Measurements from ENCODE around the gene SLC26A8.

Gene SLC26A8

DNA sequence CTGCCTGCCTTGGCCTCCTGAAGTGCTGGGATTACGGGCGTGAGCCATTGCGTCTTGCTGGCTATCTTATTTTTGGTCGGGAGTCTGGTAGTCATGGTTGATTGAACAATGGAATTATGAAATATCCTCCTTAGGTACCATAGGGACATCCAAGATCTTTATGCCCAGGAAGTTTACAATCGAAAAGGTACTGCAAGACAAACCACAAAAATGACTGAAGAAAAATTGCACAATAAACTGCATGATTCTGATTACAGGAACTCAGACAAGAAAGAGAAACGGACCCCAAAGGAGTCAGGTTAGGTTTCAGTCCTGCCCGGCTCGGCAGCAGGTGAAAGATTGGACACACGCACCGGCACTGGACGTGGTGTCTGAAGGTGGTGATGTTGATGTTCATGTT, 5.3 kb downstream of the SLC26A8 start:
- Histone ChIP-seq H4K91ac (ENCODE audit: low read depth, low read length) (no peak overlapping the region), H3K4me1 (ENCODE audit: control insufficient read depth in 1 of 2, insufficient read depth in 2 of 2, low read length in 2 of 2) (peaks cover under 1 to 4% of the 10 kb centered on the region in 2 experiments), H3K23ac (ENCODE audit: low read length) (no peak overlapping the region), H3K14ac (ENCODE audit: low read length) (no peak overlapping the region), H3K27me3 (ENCODE audit: insufficient read depth, low read length) (no peaks in the 10 kb centered on the region), H3K36me3 (ENCODE audit: control insufficient read depth in 1 of 2, insufficient read depth in 2 of 2, low read length in 2 of 2) (no peaks in the 10 kb centered on the region), H4K8ac (ENCODE audit: low read depth, low read length) (no peak overlapping the region), H3K79me2 (ENCODE audit: control insufficient read depth, insufficient read depth, low read length, poor library complexity) (no peaks in the 10 kb centered on the region), H3K79me1 (ENCODE audit: low read length) (no peaks in the 10 kb centered on the region), H3K27ac (ENCODE audit: low read depth, low read length) (no peak overlapping the region), H4K12ac (ENCODE audit: low read depth, low read length) (no peak overlapping the region), H2AK5ac (ENCODE audit: low read length) (no peak overlapping the region), H2BK120ac (ENCODE audit: insufficient read depth, low read length, poor library complexity) (no peak overlapping the region), H3K4ac (ENCODE audit: low read depth, low read length) (no peak overlapping the region), H3K9ac (ENCODE audit: low read length) (no peak overlapping the region), H3K4me2 (ENCODE audit: low read length) (no peak overlapping the region), H3K18ac (ENCODE audit: low read length) (no peak overlapping the region), H2BK5ac (ENCODE audit: low read depth, low read length, poor library complexity) (no peak overlapping the region), H2AFZ (ENCODE audit: insufficient read depth, low read length, poor library complexity) (no peak overlapping the region), H3K9me3 (ENCODE audit: insufficient read depth, low read depth, low read length) (no peaks in the 10 kb centered on the region), H2BK12ac (ENCODE audit: low read length) (no peak overlapping the region), H3K4me3 (ENCODE audit: low read depth, low read length) (no peak overlapping the region)
- no peak for DNase-seq
- WGBS (ENCODE audit: extremely low coverage, insufficient coverage, insufficient read length), result no CpG with 5 or more reads among the region's 11 CpGs

DNA sequence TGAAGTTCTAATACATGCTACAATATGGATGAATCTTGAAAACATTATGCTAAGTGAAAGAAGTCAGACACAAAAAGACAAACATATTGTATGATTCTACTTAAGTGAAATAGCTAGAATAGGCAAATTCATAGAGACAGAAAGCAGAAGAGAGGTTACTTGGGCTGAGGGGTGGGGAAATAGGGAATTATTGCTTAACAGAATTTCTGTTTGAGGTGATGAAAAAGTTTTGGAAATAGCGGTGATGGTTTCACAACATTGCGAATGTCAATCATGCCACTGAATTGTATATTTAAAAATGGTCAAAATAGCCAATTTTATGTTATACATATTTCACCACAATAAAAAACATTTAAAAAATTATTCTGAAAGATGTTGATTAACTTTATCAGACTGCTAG, 6.1 kb downstream of the SLC26A8 start:
- peak in 1 of 2 donors; percentile 40 for DNase-seq
- H3K27ac ChIP-seq (ENCODE audit: low read depth, low read length), result no peak overlapping the region
- H3K9ac ChIP-seq (ENCODE audit: low read length), result no peak overlapping the region
- no peak overlapping the region for H4K12ac ChIP-seq (ENCODE audit: low read depth, low read length)
- no peaks in the 10 kb centered on the region for H3K79me2 ChIP-seq (ENCODE audit: control insufficient read depth, insufficient read depth, low read length, poor library complexity)
- H2BK5ac ChIP-seq (ENCODE audit: low read depth, low read length, poor library complexity), result no peak overlapping the region
- no peak overlapping the region for H3K4me3 ChIP-seq (ENCODE audit: low read depth, low read length)
- WGBS (ENCODE audit: extremely low coverage, insufficient coverage, insufficient read length), result 100% methylated on average over 1 of the region's 2 CpGs
- no peak overlapping the region for H2BK120ac ChIP-seq (ENCODE audit: insufficient read depth, low read length, poor library complexity)
- H3K4me2 ChIP-seq (ENCODE audit: low read length), result no peak overlapping the region
- no peak overlapping the region for H3K4ac ChIP-seq (ENCODE audit: low read depth, low read length)
- no peaks in the 10 kb centered on the region for H3K9me3 ChIP-seq (ENCODE audit: insufficient read depth, low read depth, low read length)
- no peak overlapping the region for H3K23ac ChIP-seq (ENCODE audit: low read length)
- no peak overlapping the region for H2AFZ ChIP-seq (ENCODE audit: insufficient read depth, low read length, poor library complexity)
- no peak overlapping the region for H2BK12ac ChIP-seq (ENCODE audit: low read length)
- H3K14ac ChIP-seq (ENCODE audit: low read length), result no peak overlapping the region
- H3K36me3 ChIP-seq (ENCODE audit: control insufficient read depth in 1 of 2, insufficient read depth in 2 of 2, low read length in 2 of 2), result no peaks in the 10 kb centered on the region
- no peak overlapping the region for H4K91ac ChIP-seq (ENCODE audit: low read depth, low read length)
- no peaks in the 10 kb centered on the region for H3K27me3 ChIP-seq (ENCODE audit: insufficient read depth, low read length)
- no peak overlapping the region for H3K18ac ChIP-seq (ENCODE audit: low read length)
- no peak overlapping the region for H4K8ac ChIP-seq (ENCODE audit: low read depth, low read length)
- H3K4me1 ChIP-seq (ENCODE audit: control insufficient read depth in 1 of 2, insufficient read depth in 2 of 2, low read length in 2 of 2), result no peaks in the 10 kb centered on the region
- no peak overlapping the region for H2AK5ac ChIP-seq (ENCODE audit: low read length)
- H3K79me1 ChIP-seq (ENCODE audit: low read length), result no peaks in the 10 kb centered on the region

- no peak overlapping the region for H3K14ac ChIP-seq (ENCODE audit: low read length)
- H3K4me2 ChIP-seq (ENCODE audit: low read length), result no peak overlapping the region
- no peak overlapping the region for H4K91ac ChIP-seq (ENCODE audit: low read depth, low read length)
- DNase-seq, result no peak
- H3K23ac ChIP-seq (ENCODE audit: low read length), result no peak overlapping the region
- no peaks in the 10 kb centered on the region for H3K4me1 ChIP-seq (ENCODE audit: control insufficient read depth in 1 of 2, insufficient read depth in 2 of 2, low read length in 2 of 2)
- H3K79me1 ChIP-seq (ENCODE audit: low read length), result no peaks in the 10 kb centered on the region
- H3K4me3 ChIP-seq (ENCODE audit: low read depth, low read length), result no peak overlapping the region
- H2AFZ ChIP-seq (ENCODE audit: insufficient read depth, low read length, poor library complexity), result no peak overlapping the region
- WGBS (ENCODE audit: extremely low coverage, insufficient coverage, insufficient read length), result no CpG with 5 or more reads among the region's 4 CpGs
- H2AK5ac ChIP-seq (ENCODE audit: low read length), result no peak overlapping the region
- H3K79me2 ChIP-seq (ENCODE audit: control insufficient read depth, insufficient read depth, low read length, poor library complexity), result no peaks in the 10 kb centered on the region
- no peak overlapping the region for H2BK120ac ChIP-seq (ENCODE audit: insufficient read depth, low read length, poor library complexity)
- H4K8ac ChIP-seq (ENCODE audit: low read depth, low read length), result no peak overlapping the region
- no peak overlapping the region for H2BK5ac ChIP-seq (ENCODE audit: low read depth, low read length, poor library complexity)
- no peaks in the 10 kb centered on the region for H3K36me3 ChIP-seq (ENCODE audit: control insufficient read depth in 1 of 2, insufficient read depth in 2 of 2, low read length in 2 of 2)
- H3K9ac ChIP-seq (ENCODE audit: low read length), result no peak overlapping the region
- no peak overlapping the region for H3K4ac ChIP-seq (ENCODE audit: low read depth, low read length)
- no peak overlapping the region for H3K18ac ChIP-seq (ENCODE audit: low read length)
- no peaks in the 10 kb centered on the region for H3K9me3 ChIP-seq (ENCODE audit: insufficient read depth, low read depth, low read length)
- H4K12ac ChIP-seq (ENCODE audit: low read depth, low read length), result no peak overlapping the region
- H2BK12ac ChIP-seq (ENCODE audit: low read length), result no peak overlapping the region
- H3K27ac ChIP-seq (ENCODE audit: low read depth, low read length), result no peak overlapping the region
- H3K27me3 ChIP-seq (ENCODE audit: insufficient read depth, low read length), result no peaks in the 10 kb centered on the region
Observed at GRCh38 chr6:36015666-36016065, 8.8 kb downstream of the SLC26A8 start.

GRCh38 chr6:36000451-36000850, 24.0 kb downstream of the SLC26A8 start:
- Histone ChIP-seq H3K79me1 (ENCODE audit: low read length) (no peaks in the 10 kb centered on the region), H3K23ac (ENCODE audit: low read length) (no peak overlapping the region), H4K8ac (ENCODE audit: low read depth, low read length) (no peak overlapping the region), H3K36me3 (ENCODE audit: control insufficient read depth in 1 of 2, insufficient read depth in 2 of 2, low read length in 2 of 2) (no peaks in the 10 kb centered on the region), H3K14ac (ENCODE audit: low read length) (no peak overlapping the region), H3K4me2 (ENCODE audit: low read length) (no peak overlapping the region), H3K9ac (ENCODE audit: low read length) (no peak overlapping the region), H3K27ac (ENCODE audit: low read depth, low read length) (no peak overlapping the region), H2AFZ (ENCODE audit: insufficient read depth, low read length, poor library complexity) (no peak overlapping the region), H2BK12ac (ENCODE audit: low read length) (no peak overlapping the region), H3K4me3 (ENCODE audit: low read depth, low read length) (no peak overlapping the region), H2AK5ac (ENCODE audit: low read length) (no peak overlapping the region), H3K27me3 (ENCODE audit: insufficient read depth, low read length) (no peaks in the 10 kb centered on the region), H3K4ac (ENCODE audit: low read depth, low read length) (no peak overlapping the region), H2BK120ac (ENCODE audit: insufficient read depth, low read length, poor library complexity) (no peak overlapping the region), H3K79me2 (ENCODE audit: control insufficient read depth, insufficient read depth, low read length, poor library complexity) (no peaks in the 10 kb centered on the region), H3K9me3 (ENCODE audit: insufficient read depth, low read depth, low read length) (no peaks in the 10 kb centered on the region), H3K4me1 (ENCODE audit: control insufficient read depth in 1 of 2, insufficient read depth in 2 of 2, low read length in 2 of 2) (no peaks in the 10 kb centered on the region), H4K12ac (ENCODE audit: low read depth, low read length) (no peak overlapping the region), H4K91ac (ENCODE audit: low read depth, low read length) (no peak overlapping the region), H2BK5ac (ENCODE audit: low read depth, low read length, poor library complexity) (no peak overlapping the region), H3K18ac (ENCODE audit: low read length) (no peak overlapping the region)
- DNase-seq, result no peak
- no CpG with 5 or more reads among the region's 1 CpG for WGBS (ENCODE audit: extremely low coverage, insufficient coverage, insufficient read length)

Data from trophoblast cell (in vitro differentiated cells and primary cell).